Calu3 (cell line): Measurements from ENCODE around the gene OR5AL1. TPM values are rescaled to one million over a fixed set of nuclear protein-coding genes. Genes with fewer than 3 reads are reported as not detected.
"Not testable (repeated sequence)": the region's sequence is repeated elsewhere in the genome, so short reads cannot be mapped to it uniquely, and the experiment has no call there.

Experiments
- BruUV-seq: library from RNA; stranded (reverse); fragments of 400-500 nt; replicated peaks from 2 replicates; lab custom pipeline; 2021; lab: Mats Ljungman, UMichigan
- CTCF ChIA-PET: fragments of 300-600 bp; sonication (Branson Sonifier 250); formaldehyde crosslinking; loops from one replicate; lab custom pipeline; 2022; ENCODE audit warnings: antibody characterized with exemption; lab: Charles Lee
- DNase-seq: peaks from one replicate; pipeline ENCODE4 v3.0.0; 2022
- H3K27ac Mint-ChIP-seq: one replicate; pipeline ENCODE4 v1.8.0; 2022; ENCODE audit warnings: mixed read lengths; ENCODE audit not compliant: unreplicated experiment
- H3K27me3 Mint-ChIP-seq: one replicate; pipeline ENCODE4 v1.8.0; 2022; ENCODE audit warnings: mixed read lengths; ENCODE audit not compliant: unreplicated experiment
- H3K36me3 Mint-ChIP-seq: one replicate; pipeline ENCODE4 v1.8.0; 2022; ENCODE audit warnings: mild to moderate bottlenecking, moderate library complexity, mixed read lengths; ENCODE audit not compliant: insufficient read depth, unreplicated experiment
- H3K4me1 Mint-ChIP-seq: one replicate; pipeline ENCODE4 v1.8.0; 2022; ENCODE audit warnings: mild to moderate bottlenecking, low read depth, mixed read lengths; ENCODE audit not compliant: unreplicated experiment
- H3K4me3 Mint-ChIP-seq: one replicate; pipeline ENCODE4 v1.8.0; 2022; ENCODE audit warnings: mild to moderate bottlenecking, low read depth, moderate library complexity, mixed read lengths; ENCODE audit not compliant: unreplicated experiment
- H3K9me3 Mint-ChIP-seq: one replicate; pipeline ENCODE4 v1.8.0; 2022; ENCODE audit warnings: low read depth, mixed read lengths; ENCODE audit not compliant: unreplicated experiment
- CTCF ChIP-seq: fragments of 200-600 bp; IDR thresholded peaks from one replicate; pipeline ENCODE4 v1.8.0; 2022; ENCODE audit warnings: antibody characterized with exemption; ENCODE audit not compliant: unreplicated experiment
- intact Hi-C: fragments of 100-400 bp; cut with micrococcal nuclease; formaldehyde crosslinking; loops from one replicate; pipeline ENCODE4 v1.10.0; 2022; ENCODE audit not compliant: unreplicated experiment
- total RNA-seq: library from RNA; stranded (reverse); gene quantifications from 2 replicates; pipeline ENCODE4 v1.2.3, GENCODE V29; 2022

OR5AL1 gene
- total RNA-seq, 1 experiment from 2014 or later, result not detected

DNA sequence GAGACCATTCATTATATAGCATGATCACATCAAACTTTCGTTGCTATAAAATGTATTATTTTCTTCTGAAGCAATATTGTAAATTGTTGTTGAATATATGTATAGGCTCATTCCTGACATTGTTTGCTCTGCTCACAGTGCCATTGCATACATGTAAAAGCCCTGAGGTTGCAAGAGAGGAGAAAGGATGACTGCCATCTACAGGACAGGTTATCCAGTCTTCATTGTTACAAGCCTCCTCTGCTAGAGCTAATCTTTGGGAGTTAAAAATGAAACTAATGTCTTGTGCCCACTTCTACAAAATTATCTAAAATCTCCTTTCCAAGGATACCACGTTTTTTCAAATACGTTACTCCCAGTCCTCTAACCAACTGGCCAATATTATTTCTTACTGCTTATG lies 16.4 kb upstream of the OR5AL1 start:
- Mint-ChIP-seq H3K36me3 (no peaks in the 10 kb centered on the region), H3K4me1 (no peaks in the 10 kb centered on the region), H3K9me3 (peaks cover 10% of the 10 kb centered on the region), H3K4me3 (no peak overlapping the region), H3K27me3 (no peaks in the 10 kb centered on the region), H3K27ac (no peak overlapping the region)
- DNase-seq, result no peak
- no peak for TF ChIP-seq CTCF
- intact Hi-C loops, result no loop called here
- CTCF ChIA-PET, result no interaction called here
- no TSS peak for BruUV-seq

DNA sequence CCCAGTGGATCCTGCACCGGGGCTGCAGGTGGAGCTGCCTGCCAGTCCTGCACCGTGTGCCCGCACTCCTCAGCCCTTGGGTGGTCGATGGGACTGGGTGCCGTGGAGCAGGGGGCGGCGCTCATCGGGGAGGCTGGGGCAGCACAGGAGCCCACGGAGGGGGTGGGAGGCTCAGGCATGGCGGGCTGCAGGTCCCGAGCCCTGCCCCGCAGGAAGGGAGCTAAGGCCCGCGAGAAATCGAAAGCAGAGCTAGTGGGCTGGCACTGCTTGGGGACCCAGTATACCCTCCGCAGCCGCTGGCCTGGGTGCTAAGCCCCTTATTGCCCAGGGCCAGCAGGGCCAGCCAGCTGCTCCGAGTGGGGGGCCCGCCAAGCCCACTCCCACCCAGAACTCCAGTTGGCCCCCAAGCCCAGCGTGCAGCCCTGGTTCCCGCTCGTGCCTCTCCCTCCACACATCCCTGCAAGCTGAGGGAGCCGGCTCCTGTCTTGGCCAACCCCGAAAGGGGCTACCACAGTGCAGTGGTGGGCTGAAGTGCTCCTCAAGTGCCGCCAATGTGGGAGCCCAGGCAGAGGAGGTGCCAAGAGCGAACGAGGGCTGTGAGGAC lies 10.5 kb upstream of the OR5AL1 start:
- H3K27me3 Mint-ChIP-seq, H3K9me3 Mint-ChIP-seq, H3K4me3 Mint-ChIP-seq, intact Hi-C loops, BruUV-seq, H3K36me3 Mint-ChIP-seq, CTCF ChIA-PET, DNase-seq, H3K27ac Mint-ChIP-seq, H3K4me1 Mint-ChIP-seq: not testable (repeated sequence)

DNA sequence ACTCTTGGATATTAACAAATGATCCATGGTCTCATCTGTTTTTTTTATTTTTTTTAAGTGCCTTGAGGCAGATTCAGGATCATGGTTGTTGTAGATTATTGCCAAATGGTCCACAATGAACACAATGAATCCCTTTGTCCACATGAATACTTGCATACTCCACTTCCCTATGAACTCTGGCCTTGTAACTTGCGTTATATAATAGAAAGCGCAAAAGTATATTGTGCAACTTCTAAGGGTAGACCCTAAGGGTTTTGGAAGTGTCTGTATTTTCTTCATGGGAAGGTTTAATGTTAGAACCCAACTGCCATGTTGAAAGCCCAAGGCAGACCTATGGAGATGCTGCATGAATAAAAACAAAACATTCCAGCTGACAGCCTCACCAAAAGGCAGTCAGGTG lies 8.1 kb upstream of the OR5AL1 start:
- no peak for TF ChIP-seq CTCF
- H3K27me3 Mint-ChIP-seq, result no peaks in the 10 kb centered on the region
- H3K9me3 Mint-ChIP-seq, result peaks cover 11% of the 10 kb centered on the region
- DNase-seq, result no peak
- no peak overlapping the region for H3K27ac Mint-ChIP-seq
- CTCF ChIA-PET, result no interaction called here
- no peak overlapping the region for H3K4me3 Mint-ChIP-seq
- H3K4me1 Mint-ChIP-seq, result no peaks in the 10 kb centered on the region
- no TSS peak for BruUV-seq
- intact Hi-C loops, result no loop called here
- H3K36me3 Mint-ChIP-seq, result no peaks in the 10 kb centered on the region

DNA sequence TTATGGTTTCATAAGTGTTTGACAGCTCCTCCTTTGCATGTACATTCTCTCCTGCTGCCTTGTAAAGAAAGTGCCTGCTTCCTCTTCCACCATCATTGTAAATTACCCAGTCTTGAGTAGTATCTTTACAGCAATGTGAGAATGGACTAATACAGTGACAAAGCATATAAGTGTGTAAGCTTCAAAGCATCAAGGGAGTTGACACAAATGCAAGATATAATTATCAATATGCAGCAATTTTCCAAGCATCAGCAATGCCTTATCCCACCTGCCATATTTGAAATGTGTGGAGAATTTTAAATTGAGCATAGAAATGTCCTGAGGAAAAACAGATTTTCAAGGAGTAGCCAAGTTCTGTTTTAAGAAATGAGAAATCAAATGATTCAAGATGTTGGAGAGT lies 1.7 kb upstream of the OR5AL1 start:
- CTCF ChIA-PET, result no interaction called here
- no TSS peak for BruUV-seq
- no peak for DNase-seq
- Mint-ChIP-seq H3K4me3 (no peak overlapping the region), H3K36me3 (no peaks in the 10 kb centered on the region), H3K27me3 (no peaks in the 10 kb centered on the region), H3K27ac (no peak overlapping the region), H3K9me3 (peaks cover 12% of the 10 kb centered on the region), H3K4me1 (no peaks in the 10 kb centered on the region)
- no peak for TF ChIP-seq CTCF
- intact Hi-C loops, result no loop called here

GRCh38 chr11:56453521-56453920 lies 41.0 kb downstream of the OR5AL1 start:
- no TSS peak for BruUV-seq
- Mint-ChIP-seq H3K36me3 (no peaks in the 10 kb centered on the region), H3K9me3 (peaks cover 7% of the 10 kb centered on the region), H3K4me3 (no peak overlapping the region), H3K27ac (no peak overlapping the region), H3K27me3 (no peaks in the 10 kb centered on the region), H3K4me1 (no peaks in the 10 kb centered on the region)
- intact Hi-C loops, result no loop called here
- DNase-seq, result no peak
- no peak for TF ChIP-seq CTCF
- CTCF ChIA-PET, result no interaction called here
